SK-N-SH treated with all-trans-retinoic acid at 6 μM for 48 hours (cell line): ENCODE measurements around the gene CDK14.
A peak's percentile ranks its signal among the peaks of the same experiment; 100 is the strongest.

Experiments
- ATAC-seq: fragments of 200-7000 bp; cut with Tn5 transposase; 3 replicates; pipeline ENCODE4 v1.9.1; 2020; ENCODE audit warnings: mild to moderate bottlenecking, moderate library complexity
- ARNTL ChIP-seq: fragments of 450-650 bp; formaldehyde crosslinking; IDR thresholded peaks from 2 replicates; pipeline ENCODE4 v1.5.0; 2020; ENCODE audit warnings: low read depth, mild to moderate bottlenecking, moderate library complexity, borderline replicate concordance
- CSRNP3 ChIP-seq: fragments of 250-450 bp; sonication (Bioruptor Pico); IDR thresholded peaks from 2 replicates; pipeline ENCODE4 v1.5.1; 2021; ENCODE audit warnings: mild to moderate bottlenecking, moderate library complexity
- ESRRG ChIP-seq: fragments of 250-450 bp; sonication (Bioruptor Pico); IDR thresholded peaks from 2 replicates; pipeline ENCODE4 v1.6.1; 2021; ENCODE audit warnings: mild to moderate bottlenecking
- GLIS3 ChIP-seq: fragments of 250-450 bp; sonication (Bioruptor Pico); IDR thresholded peaks from 2 replicates; pipeline ENCODE4 v1.5.0; 2020; ENCODE audit warnings: mild to moderate bottlenecking, moderate library complexity
- ISL1 ChIP-seq: fragments of 250-450 bp; sonication (Bioruptor Pico); IDR thresholded peaks from 2 replicates; pipeline ENCODE4 v2.1.2; 2022; ENCODE audit warnings: mild to moderate bottlenecking, moderate library complexity
- PATZ1 ChIP-seq: fragments of 250-450 bp; sonication (Bioruptor Pico); IDR thresholded peaks from 2 replicates; pipeline ENCODE4 v1.8.0; 2020; ENCODE audit warnings: mild to moderate bottlenecking, moderate library complexity, borderline replicate concordance
- POU6F1 ChIP-seq: fragments of 250-450 bp; sonication (Bioruptor Pico); IDR thresholded peaks from 2 replicates; pipeline ENCODE4 v1.8.0; 2021; ENCODE audit warnings: low read depth, mild to moderate bottlenecking, moderate library complexity, borderline replicate concordance
- RARB ChIP-seq: fragments of 250-450 bp; sonication (Bioruptor Pico); IDR thresholded peaks from 2 replicates; pipeline ENCODE4 v1.8.0; 2021; ENCODE audit warnings: mild to moderate bottlenecking, moderate library complexity
- SNAI2 ChIP-seq: fragments of 250-450 bp; sonication (Bioruptor Pico); IDR thresholded peaks from 2 replicates; pipeline ENCODE4 v1.5.0; 2020; ENCODE audit warnings: mild to moderate bottlenecking, moderate library complexity
- TOX ChIP-seq: fragments of 250-450 bp; sonication (Bioruptor Pico); IDR thresholded peaks from 2 replicates; pipeline ENCODE4 v1.8.0; 2021; ENCODE audit warnings: mild to moderate bottlenecking, moderate library complexity, borderline replicate concordance
- TSHZ2 ChIP-seq: fragments of 250-450 bp; sonication (Bioruptor Pico); IDR thresholded peaks from 2 replicates; pipeline ENCODE4 v1.5.0; 2020; ENCODE audit warnings: mild to moderate bottlenecking, moderate library complexity
- ZFP3 ChIP-seq: fragments of 250-450 bp; sonication (Bioruptor Pico); IDR thresholded peaks from 2 replicates; pipeline ENCODE4 v1.5.0; 2020; ENCODE audit warnings: mild to moderate bottlenecking, moderate library complexity
- ZNF70 ChIP-seq: fragments of 450-650 bp; formaldehyde crosslinking; IDR thresholded peaks from 2 replicates; pipeline ENCODE4 v1.5.0; 2020; ENCODE audit warnings: mild to moderate bottlenecking, moderate library complexity
- ZNF8 ChIP-seq: fragments of 450-650 bp; formaldehyde crosslinking; IDR thresholded peaks from 2 replicates; pipeline ENCODE4 v1.5.0; 2020; ENCODE audit warnings: mild to moderate bottlenecking, moderate library complexity

The CDK14 gene

GRCh38 chr7:90835861-90836260 lies 239.7 kb downstream of the CDK14 start:
- no peak for ATAC-seq

GRCh38 chr7:90836937-90837336 lies 240.8 kb downstream of the CDK14 start:
- ATAC-seq, result peak; percentile 55

More at GRCh38 chr7:90835861-90836260, 239.7 kb downstream of the CDK14 start:
- TF ChIP-seq PATZ1 (CRISPR knock-in tag) (no peak), TSHZ2 (CRISPR knock-in tag) (no peak), ESRRG (CRISPR knock-in tag) (no peak), RARB (no peak), SNAI2 (CRISPR knock-in tag) (no peak), ZNF70 (CRISPR knock-in tag) (no peak), ARNTL (no peak), CSRNP3 (no peak)

More at GRCh38 chr7:90836937-90837336, 240.8 kb downstream of the CDK14 start:
- TF ChIP-seq TOX (CRISPR knock-in tag) (no peak), ISL1 (CRISPR knock-in tag) (no peak), RARB (no peak), POU6F1 (no peak), ZNF70 (CRISPR knock-in tag) (no peak), TSHZ2 (CRISPR knock-in tag) (no peak), ESRRG (CRISPR knock-in tag) (no peak), ZFP3 (CRISPR knock-in tag) (no peak), CSRNP3 (no peak), ZNF8 (CRISPR knock-in tag) (no peak), GLIS3 (CRISPR knock-in tag) (no peak), SNAI2 (CRISPR knock-in tag) (no peak)
- TF ChIP-seq, all 23 proteins: peak for 0
